Effector memory CD4-positive, alpha-beta T cell (primary cell): ENCODE measurements around the gene GPA33.

ENCODE experiments used
- DNase-seq, 3 donors: peaks; one replicate each; pipeline ENCODE4 v3.0.0-alpha.2; 2020
- H3K27ac ChIP-seq: 2 replicates; pipeline ENCODE4 v1.7.0; 2013; ENCODE audit warnings: mild to moderate bottlenecking, low read length, moderate library complexity; ENCODE audit not compliant: insufficient read depth, poor library complexity, severe bottlenecking
- H3K27me3 ChIP-seq: replicated peaks from 2 replicates; pipeline ENCODE4 v1.7.0; 2013; ENCODE audit warnings: mild to moderate bottlenecking, low read length; ENCODE audit not compliant: insufficient read depth, control insufficient read depth, poor library complexity, severe bottlenecking
- H3K36me3 ChIP-seq: 2 replicates; pipeline ENCODE4 v1.7.0; 2013; ENCODE audit warnings: mild to moderate bottlenecking, low read length, moderate library complexity; ENCODE audit not compliant: control insufficient read depth, insufficient read depth
- H3K4me1 ChIP-seq: 2 replicates; pipeline ENCODE4 v1.7.0; 2013; ENCODE audit warnings: low read length, mild to moderate bottlenecking; ENCODE audit not compliant: control insufficient read depth, insufficient read depth, poor library complexity, severe bottlenecking
- H3K4me3 ChIP-seq: 2 replicates; pipeline ENCODE4 v1.7.0; 2013; ENCODE audit warnings: low read length, low read depth, mild to moderate bottlenecking; ENCODE audit not compliant: insufficient read depth, poor library complexity, severe bottlenecking
- H3K9me3 ChIP-seq: 2 replicates; pipeline ENCODE4 v1.7.0; 2013; ENCODE audit warnings: mild to moderate bottlenecking, low read length, moderate library complexity; ENCODE audit not compliant: control insufficient read depth

GPA33 gene

GRCh38 chr1:167060141-167061072 is 29.8 kb downstream of the GPA33 start:
- H3K27ac ChIP-seq = no peak overlapping the region
- H3K4me3 ChIP-seq = no peak overlapping the region
- no peaks in the 10 kb centered on the region for H3K9me3 ChIP-seq
- H3K36me3 ChIP-seq = no peaks in the 10 kb centered on the region
- H3K4me1 ChIP-seq = no peaks in the 10 kb centered on the region
- no peaks in the 10 kb centered on the region for H3K27me3 ChIP-seq
- no peak for DNase-seq

GRCh38 chr1:167059809-167060107 is 30.4 kb downstream of the GPA33 start:
- Histone ChIP-seq H3K4me1 (no peaks in the 10 kb centered on the region), H3K27ac (no peak overlapping the region), H3K4me3 (no peak overlapping the region), H3K36me3 (no peaks in the 10 kb centered on the region), H3K9me3 (no peaks in the 10 kb centered on the region), H3K27me3 (no peaks in the 10 kb centered on the region)
- no peak for DNase-seq

- Histone ChIP-seq H3K9me3 (no peaks in the 10 kb centered on the region), H3K27me3 (no peaks in the 10 kb centered on the region), H3K4me3 (peak overlapping the region; percentile 24), H3K27ac (no peak overlapping the region), H3K4me1 (no peaks in the 10 kb centered on the region), H3K36me3 (no peaks in the 10 kb centered on the region)
- DNase-seq = peak; percentile 44 to 58 (median 48)
Observed at GRCh38 chr1:167059045-167059808, 30.9 kb downstream of the GPA33 start.

- no peaks in the 10 kb centered on the region for H3K9me3 ChIP-seq
- H3K4me3 ChIP-seq = no peak overlapping the region
- no peak for DNase-seq
- H3K27me3 ChIP-seq = no peaks in the 10 kb centered on the region
- H3K27ac ChIP-seq = no peak overlapping the region
- H3K4me1 ChIP-seq = no peaks in the 10 kb centered on the region
- H3K36me3 ChIP-seq = no peaks in the 10 kb centered on the region
Observed at GRCh38 chr1:167057241-167057688, 32.9 kb downstream of the GPA33 start.

- Histone ChIP-seq H3K9me3 (no peaks in the 10 kb centered on the region), H3K36me3 (no peaks in the 10 kb centered on the region), H3K4me3 (no peak overlapping the region), H3K27me3 (no peaks in the 10 kb centered on the region), H3K27ac (no peak overlapping the region), H3K4me1 (no peaks in the 10 kb centered on the region)
- no peak for DNase-seq
Observed at GRCh38 chr1:167056529-167057231, 33.5 kb downstream of the GPA33 start.

- H3K4me1 ChIP-seq = no peaks in the 10 kb centered on the region
- H3K27ac ChIP-seq = no peak overlapping the region
- DNase-seq = no peak
- no peaks in the 10 kb centered on the region for H3K36me3 ChIP-seq
- H3K9me3 ChIP-seq = no peaks in the 10 kb centered on the region
- H3K27me3 ChIP-seq = no peaks in the 10 kb centered on the region
- no peak overlapping the region for H3K4me3 ChIP-seq
Observed at GRCh38 chr1:167054946-167055630, 35.1 kb downstream of the GPA33 start.

- H3K27me3 ChIP-seq = no peaks in the 10 kb centered on the region
- no peak for DNase-seq
- H3K4me1 ChIP-seq = no peaks in the 10 kb centered on the region
- no peak overlapping the region for H3K4me3 ChIP-seq
- no peaks in the 10 kb centered on the region for H3K9me3 ChIP-seq
- no peaks in the 10 kb centered on the region for H3K36me3 ChIP-seq
- no peak overlapping the region for H3K27ac ChIP-seq
Observed at GRCh38 chr1:167054531-167054930, 35.6 kb downstream of the GPA33 start.

GRCh38 chr1:167052389-167052788 is 37.8 kb downstream of the GPA33 start:
- Histone ChIP-seq H3K4me1 (no peaks in the 10 kb centered on the region), H3K27ac (no peak overlapping the region), H3K4me3 (no peak overlapping the region), H3K36me3 (no peaks in the 10 kb centered on the region), H3K9me3 (no peaks in the 10 kb centered on the region), H3K27me3 (no peaks in the 10 kb centered on the region)
- DNase-seq = no peak

GRCh38 chr1:167051907-167052306 is 38.3 kb downstream of the GPA33 start:
- Histone ChIP-seq H3K9me3 (no peaks in the 10 kb centered on the region), H3K36me3 (no peaks in the 10 kb centered on the region), H3K4me3 (no peak overlapping the region), H3K27me3 (no peaks in the 10 kb centered on the region), H3K27ac (no peak overlapping the region), H3K4me1 (no peaks in the 10 kb centered on the region)
- DNase-seq = no peak
